KOPT-K1 (cell line): ENCODE data around the gene IFT88.

ENCODE experiments used
- H3K27ac ChIP-seq: fragments of 200-600 bp; sonication (generic); 2 replicates; pipeline ENCODE4 v1.5.1; 2016; ENCODE audit warnings: antibody characterized with exemption, mild to moderate bottlenecking, low read depth, low read length; ENCODE audit not compliant: poor library complexity, severe bottlenecking
- H3K36me3 ChIP-seq: fragments of 200-600 bp; sonication (generic); 2 replicates; pipeline ENCODE4 v1.5.1; 2017; ENCODE audit warnings: antibody characterized with exemption, mild to moderate bottlenecking, low read length, moderate library complexity; ENCODE audit not compliant: insufficient read depth
- H3K9me3 ChIP-seq: fragments of 200-600 bp; sonication (generic); 2 replicates; pipeline ENCODE4 v1.5.1; 2017; ENCODE audit warnings: antibody characterized with exemption, low read length, mild to moderate bottlenecking; ENCODE audit not compliant: insufficient read depth, poor library complexity, severe bottlenecking

The IFT88 gene, protein sequence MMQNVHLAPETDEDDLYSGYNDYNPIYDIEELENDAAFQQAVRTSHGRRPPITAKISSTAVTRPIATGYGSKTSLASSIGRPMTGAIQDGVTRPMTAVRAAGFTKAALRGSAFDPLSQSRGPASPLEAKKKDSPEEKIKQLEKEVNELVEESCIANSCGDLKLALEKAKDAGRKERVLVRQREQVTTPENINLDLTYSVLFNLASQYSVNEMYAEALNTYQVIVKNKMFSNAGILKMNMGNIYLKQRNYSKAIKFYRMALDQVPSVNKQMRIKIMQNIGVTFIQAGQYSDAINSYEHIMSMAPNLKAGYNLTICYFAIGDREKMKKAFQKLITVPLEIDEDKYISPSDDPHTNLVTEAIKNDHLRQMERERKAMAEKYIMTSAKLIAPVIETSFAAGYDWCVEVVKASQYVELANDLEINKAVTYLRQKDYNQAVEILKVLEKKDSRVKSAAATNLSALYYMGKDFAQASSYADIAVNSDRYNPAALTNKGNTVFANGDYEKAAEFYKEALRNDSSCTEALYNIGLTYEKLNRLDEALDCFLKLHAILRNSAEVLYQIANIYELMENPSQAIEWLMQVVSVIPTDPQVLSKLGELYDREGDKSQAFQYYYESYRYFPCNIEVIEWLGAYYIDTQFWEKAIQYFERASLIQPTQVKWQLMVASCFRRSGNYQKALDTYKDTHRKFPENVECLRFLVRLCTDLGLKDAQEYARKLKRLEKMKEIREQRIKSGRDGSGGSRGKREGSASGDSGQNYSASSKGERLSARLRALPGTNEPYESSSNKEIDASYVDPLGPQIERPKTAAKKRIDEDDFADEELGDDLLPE

DNA sequence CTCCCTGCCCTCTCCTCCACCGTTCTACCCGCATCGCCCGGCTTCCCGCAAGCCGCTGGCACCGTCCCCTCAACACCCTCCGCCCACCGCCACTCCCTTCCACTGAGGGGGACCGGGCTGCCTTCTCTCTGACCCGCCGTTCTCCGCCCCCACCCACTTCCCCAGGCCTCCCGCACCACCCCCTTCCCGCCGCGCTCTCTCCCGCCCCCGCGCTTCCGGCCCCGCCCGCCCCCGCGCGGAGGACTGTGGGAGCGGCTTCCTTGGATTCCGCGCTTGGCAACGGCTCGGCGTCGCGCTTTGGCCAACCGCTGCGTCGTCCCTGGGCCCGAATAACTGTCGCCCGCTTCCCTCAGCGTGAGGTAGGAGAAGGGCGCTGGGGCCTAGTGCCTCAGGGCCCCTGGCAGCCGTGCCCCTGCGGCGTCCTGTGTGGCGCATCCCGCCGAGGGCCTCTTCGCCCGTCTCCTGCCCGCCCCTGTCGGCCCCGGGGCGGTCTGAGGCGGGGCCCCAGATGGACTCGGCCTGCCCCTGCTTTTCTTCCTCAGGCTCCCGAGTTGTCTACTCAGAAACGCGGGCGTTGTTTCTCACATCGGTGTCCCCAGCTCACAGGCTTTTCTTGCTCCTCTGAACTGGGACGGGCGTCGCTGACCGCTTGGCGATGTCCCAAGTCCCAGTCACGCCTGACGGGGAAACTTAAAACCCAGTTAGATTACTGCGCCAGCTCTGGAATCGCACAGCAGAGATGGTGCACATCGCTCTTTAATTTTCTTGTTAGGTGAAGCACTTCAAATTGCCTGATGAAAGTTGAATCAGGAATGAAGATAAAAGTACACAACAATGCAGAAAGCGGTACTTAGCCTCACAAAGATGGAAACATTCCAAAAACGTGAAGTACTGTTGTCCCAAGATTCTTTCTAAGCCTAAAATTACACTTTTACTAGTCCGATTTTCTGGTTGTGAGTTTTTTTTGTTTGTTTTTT lies at the start of gene IFT88:
Gene IFT88 (plus strand): TSS at position 260 of the 977 bp plus-strand sequence. CDS start 7,229 bp downstream, outside the sequence.
- Histone ChIP-seq H3K27ac (peak within 1 kb of the TSS; percentile 83), H3K36me3 (no peaks in the 10 kb centered on the region), H3K9me3 (peaks cover 18% of the 10 kb centered on the region)

DNA sequence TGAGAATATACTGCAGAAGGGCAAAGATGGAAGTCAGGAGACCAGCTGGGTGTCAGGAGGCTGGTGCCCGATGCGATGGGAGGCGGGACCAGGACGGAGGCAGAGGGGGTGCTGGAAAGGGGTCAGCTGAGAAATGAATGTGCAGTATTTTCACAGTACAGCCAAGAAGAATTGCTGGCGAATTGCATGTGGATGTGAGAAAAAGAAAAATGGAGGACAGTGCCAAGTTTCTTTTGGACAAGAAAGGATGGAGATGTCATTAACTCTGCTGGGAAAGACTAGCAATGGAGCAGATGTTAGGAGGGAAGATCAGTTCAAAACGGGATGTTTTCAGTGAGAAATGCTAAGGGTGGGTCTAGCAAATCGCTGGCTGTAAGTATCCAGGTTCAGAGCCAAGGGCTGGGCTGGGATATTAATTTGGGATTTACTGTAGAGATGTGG lies 48.3 kb upstream of the IFT88 start:
- H3K36me3 ChIP-seq = no peaks in the 10 kb centered on the region
- H3K27ac ChIP-seq = no peak overlapping the region
- H3K9me3 ChIP-seq = no peaks in the 10 kb centered on the region

DNA sequence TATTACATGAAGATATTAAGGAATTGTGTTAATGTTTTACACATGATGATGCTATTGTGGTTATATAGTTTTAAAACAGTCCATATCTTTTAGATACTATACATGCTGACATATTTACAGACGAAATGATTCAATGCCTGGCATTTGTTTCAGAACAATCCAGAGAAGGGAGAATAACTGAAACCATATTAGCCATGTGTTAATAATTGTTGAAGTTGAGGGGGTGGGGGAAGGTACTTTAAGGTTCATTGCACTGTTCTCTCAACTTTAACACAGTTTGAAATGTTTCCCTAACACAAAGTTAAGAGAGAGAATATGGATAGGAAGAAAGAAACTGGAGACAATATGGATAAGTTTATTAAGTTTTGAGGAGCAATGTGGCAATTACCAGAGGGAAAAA lies 47.1 kb upstream of the IFT88 start:
- no peaks in the 10 kb centered on the region for H3K9me3 ChIP-seq
- H3K36me3 ChIP-seq = no peaks in the 10 kb centered on the region
- no peak overlapping the region for H3K27ac ChIP-seq

DNA sequence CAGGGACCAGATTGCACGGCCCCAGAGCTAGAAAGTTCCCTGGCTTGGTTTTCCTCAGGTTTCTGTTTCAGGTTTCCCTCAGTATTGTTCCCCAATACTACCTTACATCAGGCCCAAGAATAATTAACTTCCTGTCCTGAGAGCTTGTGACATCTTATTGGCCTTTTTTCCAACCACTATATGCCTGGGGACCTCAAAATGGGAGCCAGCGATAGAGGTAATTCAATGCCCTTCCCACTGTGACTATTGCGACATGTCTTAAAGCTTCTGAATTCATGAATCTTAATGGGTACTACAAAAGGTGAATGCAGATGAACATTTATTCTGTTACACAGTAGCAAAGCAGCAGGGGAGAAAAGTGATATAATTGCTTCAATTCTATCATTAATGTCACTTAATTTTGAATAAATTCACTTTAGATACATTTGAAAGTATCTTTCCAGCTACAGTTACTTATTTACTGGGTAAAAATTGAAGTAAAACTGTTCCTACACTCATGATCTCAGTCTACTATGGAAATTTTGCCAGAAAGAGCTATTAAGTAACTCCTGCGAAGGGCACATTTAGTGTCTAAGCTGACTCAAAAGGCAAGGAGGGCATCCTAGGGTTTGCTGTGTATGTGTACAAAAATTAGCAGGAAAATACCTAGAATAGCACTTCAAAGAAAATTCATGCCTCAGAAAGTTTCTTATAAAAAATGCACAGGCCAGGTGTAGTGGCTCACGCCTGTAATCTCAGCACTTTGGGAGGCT lies 45.4 kb upstream of the IFT88 start:
- Histone ChIP-seq H3K36me3 (no peaks in the 10 kb centered on the region), H3K9me3 (no peaks in the 10 kb centered on the region), H3K27ac (no peak overlapping the region)

DNA sequence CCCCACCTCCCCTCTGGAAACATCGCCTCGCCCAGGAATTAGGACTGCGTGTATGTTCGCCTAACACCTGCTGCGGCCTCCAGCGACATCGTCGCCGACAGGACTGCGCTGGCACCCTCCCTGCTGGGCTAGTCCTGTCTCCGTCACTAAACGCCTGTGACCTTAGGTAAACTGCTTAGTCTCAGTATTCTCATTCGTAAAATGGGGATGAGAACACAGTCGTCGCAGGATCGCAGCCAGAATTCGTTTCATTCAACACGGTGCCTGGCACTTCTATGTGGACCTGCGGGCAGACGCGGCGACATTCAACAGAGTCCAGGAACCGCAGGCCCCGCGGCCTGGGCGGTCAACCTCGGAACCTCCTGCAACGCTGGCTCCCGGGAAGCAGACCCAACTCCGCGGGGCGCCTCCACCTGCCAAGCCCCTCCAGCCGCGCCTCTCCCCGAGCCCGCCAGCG lies 41.8 kb upstream of the IFT88 start:
- Histone ChIP-seq H3K36me3 (no peaks in the 10 kb centered on the region), H3K27ac (peak overlapping the region; percentile 50), H3K9me3 (no peaks in the 10 kb centered on the region)

DNA sequence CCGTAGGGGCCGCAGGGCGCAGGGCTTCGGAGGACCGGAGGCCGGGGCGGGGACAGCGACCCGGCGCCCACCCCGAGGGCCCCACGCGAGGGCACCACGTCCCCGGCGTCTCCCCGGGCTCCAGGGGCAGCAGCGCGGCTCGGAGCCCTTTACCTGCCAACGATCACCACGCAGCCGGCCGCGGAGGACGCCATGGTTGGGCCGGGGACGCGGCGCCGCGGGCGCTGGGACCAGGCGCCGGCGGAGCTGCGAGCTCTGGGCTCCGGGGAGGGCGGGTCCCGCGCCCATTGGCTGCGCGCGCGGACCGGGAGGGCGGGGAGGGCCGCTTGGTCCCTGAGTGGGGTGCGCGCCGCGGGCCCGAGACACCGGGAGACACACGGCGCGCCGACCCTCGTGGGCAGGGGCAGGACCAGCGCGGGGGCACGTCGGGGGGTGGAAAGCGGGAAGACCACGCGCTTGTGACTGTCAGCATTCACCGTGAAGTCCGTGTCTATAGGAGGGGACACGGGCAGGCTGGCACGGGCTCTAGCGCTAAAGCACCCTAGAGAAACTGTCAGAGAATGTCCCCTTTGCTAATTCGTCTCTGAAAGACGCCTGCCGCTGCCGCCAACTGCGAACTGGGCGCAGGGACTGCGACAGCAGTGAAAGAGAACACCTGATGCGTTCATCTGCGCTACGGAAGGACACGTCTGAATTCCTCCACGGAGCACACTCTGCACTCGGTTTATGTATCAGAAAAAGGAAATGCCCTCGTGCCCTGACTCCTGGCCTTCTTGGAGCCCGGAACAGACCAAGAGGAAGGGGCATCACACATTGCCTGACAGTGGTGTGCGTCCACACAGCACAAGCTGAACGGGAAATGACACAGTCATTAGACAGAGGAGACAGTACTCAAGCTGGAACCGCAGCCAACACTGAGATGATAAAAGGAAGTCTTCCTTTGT lies 41.1 kb upstream of the IFT88 start, which contains the start of gene CRYL1:
Gene CRYL1 (minus strand): TSS at position 257 of the 944 bp plus-strand sequence. CDS start 63 bp downstream, at position 194.
- Histone ChIP-seq H3K9me3 (peaks cover 4% of the 10 kb centered on the region), H3K36me3 (no peaks in the 10 kb centered on the region), H3K27ac (peak within 1 kb of the TSS; percentile 50)

DNA sequence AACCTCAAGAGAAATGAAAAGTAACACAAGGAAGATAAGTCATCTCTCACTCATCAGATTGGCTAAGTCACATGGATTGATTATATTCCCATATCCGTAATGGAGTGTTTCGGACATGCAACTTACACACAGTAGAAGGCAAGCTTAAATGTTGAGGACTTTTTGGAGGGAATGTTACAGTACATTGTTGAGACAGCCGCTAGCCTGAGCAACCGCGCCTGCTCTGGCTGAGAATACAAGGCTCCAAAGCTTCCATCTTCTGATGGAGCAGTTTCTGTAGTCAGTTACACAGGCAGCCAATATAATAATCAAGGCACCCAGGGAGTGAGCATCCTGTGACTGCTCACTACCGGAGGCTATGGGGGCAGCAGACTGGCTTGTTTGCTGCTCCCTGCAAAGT lies 40.3 kb upstream of the IFT88 start:
- Histone ChIP-seq H3K27ac (peak overlapping the region; percentile 50), H3K36me3 (no peaks in the 10 kb centered on the region), H3K9me3 (peaks cover 7% of the 10 kb centered on the region)

DNA sequence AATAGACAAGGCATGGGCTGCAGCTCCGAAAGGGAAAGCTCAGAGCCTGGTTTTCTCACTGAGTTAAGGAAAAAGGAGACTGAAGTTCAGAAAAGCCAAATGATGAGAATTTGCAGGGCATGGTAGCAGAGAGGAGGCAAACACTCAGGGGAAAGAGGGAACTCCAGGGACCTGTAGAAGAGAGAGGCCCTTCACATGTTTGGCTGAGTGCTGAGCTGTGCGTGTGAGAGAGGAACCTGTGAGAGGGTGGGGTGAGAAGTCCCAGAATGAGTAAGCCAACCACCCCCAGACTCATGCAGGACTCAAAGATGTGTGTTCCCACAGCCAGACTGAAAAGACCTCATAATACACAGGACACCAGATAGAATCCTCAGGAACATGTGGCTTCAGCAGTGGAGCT lies 38.5 kb upstream of the IFT88 start:
- Histone ChIP-seq H3K36me3 (no peaks in the 10 kb centered on the region), H3K27ac (no peak overlapping the region), H3K9me3 (peaks cover 7% of the 10 kb centered on the region)

DNA sequence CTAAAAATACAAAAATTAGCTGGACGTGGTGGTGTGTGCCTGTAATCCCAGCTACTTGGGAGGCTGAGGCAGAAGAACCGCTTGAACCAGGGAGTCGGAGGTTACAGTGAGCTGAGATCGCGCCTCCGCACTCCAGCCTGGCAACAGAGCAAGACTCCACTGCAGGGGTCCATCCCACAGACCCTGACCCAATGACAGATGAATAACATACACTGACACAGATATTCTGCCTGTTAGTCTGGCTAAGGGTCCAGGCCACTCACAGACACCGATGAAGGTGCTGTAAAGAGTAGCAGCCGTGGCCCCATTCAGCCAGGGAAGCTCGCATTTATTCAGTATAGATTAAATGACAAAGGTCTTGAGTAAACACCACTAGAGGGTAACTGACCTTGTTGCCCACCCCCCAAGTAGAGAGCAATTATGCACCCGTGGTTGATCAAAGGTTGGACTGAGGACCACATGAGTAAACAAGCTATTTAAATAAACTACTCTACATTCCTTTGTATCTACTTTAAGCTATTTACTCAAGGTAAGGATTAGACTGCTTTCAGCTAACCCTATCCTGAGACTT lies 32.8 kb upstream of the IFT88 start:
- H3K9me3 ChIP-seq = peaks cover 28% of the 10 kb centered on the region
- no peaks in the 10 kb centered on the region for H3K36me3 ChIP-seq
- H3K27ac ChIP-seq = no peak overlapping the region

DNA sequence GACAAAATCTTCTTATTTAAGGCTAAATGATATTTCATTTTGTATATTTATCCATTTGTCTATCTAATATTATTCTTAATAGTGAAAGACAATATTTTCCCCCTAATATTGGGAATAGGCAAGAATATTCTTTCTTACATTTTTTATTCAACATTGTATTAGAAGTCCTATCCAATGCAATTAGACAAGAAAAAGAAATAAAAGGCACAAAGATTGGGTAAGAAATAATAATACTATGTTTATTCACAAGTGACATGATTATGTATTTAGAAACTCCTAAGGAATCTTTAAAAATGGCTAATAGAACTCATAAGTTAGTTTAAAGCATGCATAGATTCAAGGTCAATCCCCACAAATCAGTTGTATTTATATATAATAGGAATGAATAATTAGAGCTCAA lies 30.0 kb upstream of the IFT88 start:
- H3K9me3 ChIP-seq = peaks cover 20% of the 10 kb centered on the region
- no peak overlapping the region for H3K27ac ChIP-seq
- no peaks in the 10 kb centered on the region for H3K36me3 ChIP-seq

DNA sequence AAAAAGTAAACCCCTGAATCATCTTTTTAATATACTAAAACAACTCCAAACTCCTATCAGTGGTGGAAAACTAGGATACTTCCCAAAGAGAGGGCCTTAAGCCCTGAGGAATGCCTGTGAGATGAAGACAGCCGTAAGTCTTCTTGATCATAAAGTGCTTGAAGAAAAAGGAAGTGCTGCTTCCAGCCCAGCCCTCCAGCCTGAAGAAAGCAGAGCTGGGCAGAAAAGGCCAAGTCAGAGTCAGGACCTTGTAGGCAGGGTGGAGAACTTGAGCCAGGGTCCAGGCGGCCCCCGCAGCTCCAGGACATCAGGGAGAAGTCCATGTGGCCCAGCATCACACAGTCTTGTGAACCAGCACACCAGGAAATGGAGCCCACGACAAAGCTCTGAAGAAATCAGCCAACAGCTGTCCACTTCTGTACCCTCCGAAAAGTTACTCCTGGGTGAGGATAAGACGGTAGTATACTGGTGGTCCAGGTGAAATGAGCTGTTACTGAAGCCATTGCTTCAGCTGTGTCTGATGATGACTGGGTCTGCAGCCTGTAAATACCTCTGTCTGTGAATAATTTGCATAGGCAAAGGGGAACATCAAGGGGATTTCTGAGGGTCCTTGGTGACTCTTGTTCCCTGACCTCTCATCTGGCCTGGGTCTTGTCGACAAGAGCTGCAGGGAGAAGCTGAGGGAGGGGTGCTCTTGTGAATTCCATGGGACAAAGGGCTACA lies 22.6 kb upstream of the IFT88 start:
- H3K36me3 ChIP-seq = no peaks in the 10 kb centered on the region
- H3K9me3 ChIP-seq = no peaks in the 10 kb centered on the region
- no peak overlapping the region for H3K27ac ChIP-seq

DNA sequence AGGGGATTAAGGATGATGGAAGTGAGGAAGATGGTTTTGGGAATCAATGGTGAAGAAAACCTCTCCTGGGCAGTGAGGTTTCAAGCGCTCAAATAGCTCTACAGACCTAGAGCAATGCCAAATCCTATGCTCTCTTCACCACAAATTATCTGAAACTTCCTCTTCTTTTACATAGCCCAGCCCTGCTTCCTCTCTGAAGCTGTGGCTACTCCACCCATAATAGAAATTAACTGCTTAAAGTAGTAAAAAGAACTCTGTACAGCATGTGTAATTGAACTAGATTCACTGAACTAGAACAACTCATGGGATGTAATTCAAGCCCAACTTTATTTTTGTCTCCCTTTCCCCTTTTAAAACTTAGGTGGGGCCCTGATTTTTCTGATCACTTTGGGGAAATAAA lies 20.4 kb upstream of the IFT88 start:
- H3K36me3 ChIP-seq = no peaks in the 10 kb centered on the region
- H3K27ac ChIP-seq = no peak overlapping the region
- H3K9me3 ChIP-seq = no peaks in the 10 kb centered on the region
